Stimulated activated CD4-positive, alpha-beta T cell treated with anti-CD3 and anti-CD28 coated beads, Interleukin-1b, Interleukin-23, amount 100 ng/mL, for 24 hours (primary cell): ENCODE results near the gene TSPAN9.

Experiments used
- DNase-seq, 4 experiments: peaks; one replicate each; pipeline ENCODE4 v3.0.0-alpha.2; 2020; ENCODE audit warnings: low read depth in 4 of 4, low spot score in 1 of 4

Gene TSPAN9

DNA sequence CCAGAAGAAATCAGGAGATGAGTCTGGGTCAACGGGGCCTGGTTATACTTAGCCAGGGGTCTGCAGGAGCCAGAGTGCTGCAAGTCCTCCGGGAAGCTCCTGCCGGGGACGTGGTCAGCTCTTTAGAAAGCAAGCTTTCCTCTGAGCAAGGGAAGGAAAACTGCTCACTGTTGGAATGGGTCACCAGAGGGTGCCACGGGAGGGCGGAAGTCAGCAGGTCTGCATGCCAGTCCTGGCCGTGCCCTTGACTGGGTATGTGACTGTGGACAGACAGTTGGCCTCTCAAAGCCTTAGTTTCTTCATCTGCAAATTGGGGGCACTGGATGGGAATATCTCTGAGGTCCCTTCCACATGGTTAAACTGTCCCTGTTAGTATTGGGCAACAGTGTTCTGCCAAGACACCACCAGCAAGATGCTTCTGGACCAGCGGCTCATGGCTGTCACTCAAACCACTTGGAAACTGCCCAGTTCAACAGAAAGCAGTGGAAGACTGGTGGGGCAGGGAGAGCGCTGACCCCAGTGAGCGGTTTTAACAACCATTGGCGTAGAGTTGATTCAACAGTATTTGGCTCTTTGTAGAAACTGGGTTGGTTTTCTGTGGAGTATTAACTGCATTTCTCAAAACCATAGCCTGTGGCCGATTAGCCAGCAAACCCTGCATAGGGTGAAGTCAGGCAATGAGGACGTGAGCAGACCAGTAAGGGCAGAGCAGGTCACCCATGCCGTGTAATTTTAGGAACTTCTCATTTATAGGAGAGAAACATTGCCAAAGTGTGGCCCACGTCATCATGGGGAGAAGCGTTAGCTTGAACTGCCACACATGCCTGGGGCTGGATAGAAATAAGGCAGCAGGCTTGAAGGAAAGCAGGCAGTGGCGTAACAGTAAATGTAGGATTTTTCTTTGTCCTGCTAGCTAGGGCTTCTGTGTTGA lies 249.9 kb downstream of the TSPAN9 start:
- no peak for DNase-seq

DNA sequence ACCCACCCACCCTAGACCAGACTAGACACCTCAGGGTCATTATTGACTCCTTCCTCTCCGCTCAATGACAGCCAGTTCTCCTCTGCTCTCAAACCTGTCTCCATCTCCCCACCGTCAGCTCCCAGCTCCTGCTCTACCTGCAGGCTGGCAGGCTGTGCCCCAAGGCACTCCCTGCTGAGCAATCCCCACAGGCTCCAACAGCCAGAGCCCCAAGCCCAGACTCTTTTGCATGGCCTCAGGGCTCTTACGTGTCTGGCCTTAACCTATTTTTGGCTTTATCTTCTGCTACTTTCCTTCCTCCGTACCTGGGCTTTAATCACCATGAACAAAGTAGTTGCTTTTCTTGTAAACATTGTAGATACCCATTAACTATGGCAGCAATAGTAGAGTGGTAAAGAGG lies 250.9 kb downstream of the TSPAN9 start:
- DNase-seq, result no peak

DNA sequence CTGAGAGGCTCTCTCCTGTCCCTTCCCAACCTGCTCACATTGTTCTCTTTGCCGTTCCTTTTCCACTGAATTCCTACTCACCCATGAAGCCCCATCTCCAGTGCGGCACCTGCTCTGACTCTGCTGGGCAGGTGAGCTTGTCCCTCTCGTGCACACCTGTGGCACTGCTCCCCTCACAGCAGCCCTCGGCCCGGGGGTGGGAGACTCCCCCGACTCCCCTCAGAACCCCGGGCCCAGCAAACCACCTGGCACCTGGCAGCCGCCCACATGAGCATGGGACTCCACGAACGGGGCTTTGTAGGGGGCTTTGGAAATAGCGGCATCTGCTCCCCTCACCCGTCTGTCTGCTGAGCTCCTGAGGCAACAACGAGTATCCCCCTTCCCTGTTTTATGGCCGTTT lies 251.4 kb downstream of the TSPAN9 start:
- no peak for DNase-seq

DNA sequence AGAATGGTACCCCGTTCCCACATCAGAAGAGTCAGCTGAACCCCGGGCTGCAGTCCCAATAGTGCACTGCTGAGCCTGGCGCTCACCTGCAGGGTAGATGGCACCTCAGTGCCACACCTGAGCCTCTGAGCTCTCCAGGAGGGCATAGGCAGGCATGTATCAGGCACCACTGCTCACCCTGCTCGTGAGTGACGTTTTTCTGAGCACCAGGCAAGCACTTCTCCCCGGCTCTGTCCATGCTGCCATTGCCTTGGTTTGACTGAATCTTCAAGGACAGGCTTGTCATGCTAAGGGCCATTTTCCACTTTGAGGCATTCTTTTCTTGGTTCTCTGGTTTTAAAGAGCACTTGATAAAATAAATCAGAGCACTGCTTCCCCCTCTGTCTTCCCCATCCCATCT lies 252.2 kb downstream of the TSPAN9 start:
- no peak for DNase-seq

DNA sequence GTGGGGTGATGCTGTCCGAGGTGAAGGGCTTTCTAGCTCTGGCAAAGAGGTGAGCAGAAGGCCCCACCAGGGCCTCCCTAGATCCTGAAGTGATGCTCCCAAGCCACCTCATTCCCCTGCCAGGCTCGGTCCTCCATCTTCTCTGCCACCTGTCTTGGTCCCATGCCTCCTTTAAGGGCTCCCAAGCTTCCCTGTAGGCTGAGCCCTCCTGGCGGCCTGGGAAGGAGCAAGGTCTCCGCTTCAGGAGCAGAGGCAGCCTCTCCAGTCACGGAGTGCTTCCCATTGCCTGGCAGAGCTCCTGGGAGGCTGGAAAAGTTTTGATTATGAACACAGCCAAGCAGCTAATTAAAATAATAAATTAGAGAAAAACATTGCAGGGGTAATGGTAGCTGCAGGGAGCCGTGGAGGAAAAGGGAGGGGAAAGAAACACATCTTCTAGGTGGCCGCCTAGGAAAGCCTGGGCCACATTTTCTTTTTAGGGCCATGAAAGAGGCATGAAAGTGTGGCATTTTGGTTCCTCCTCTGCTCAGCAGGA lies 253.9 kb downstream of the TSPAN9 start:
- DNase-seq, result no peak

DNA sequence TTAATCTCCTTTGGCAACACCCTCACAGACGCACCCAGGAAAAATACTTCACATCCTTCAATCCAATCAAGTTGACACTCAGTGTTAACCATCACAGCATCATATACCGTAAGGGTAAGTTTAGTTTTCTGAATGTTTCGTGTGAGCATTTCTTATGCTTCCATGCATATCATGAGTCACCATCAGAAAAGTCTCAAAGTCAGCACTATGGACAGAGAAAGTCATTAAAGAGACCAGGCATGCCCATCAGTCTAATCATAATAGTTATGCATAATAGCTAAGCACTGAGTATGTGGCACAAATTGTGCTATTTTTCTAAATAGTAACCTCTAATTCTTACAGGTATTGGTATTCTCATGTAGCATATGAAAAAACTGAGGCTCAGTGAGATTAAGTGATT lies 255.0 kb downstream of the TSPAN9 start:
- no peak for DNase-seq

DNA sequence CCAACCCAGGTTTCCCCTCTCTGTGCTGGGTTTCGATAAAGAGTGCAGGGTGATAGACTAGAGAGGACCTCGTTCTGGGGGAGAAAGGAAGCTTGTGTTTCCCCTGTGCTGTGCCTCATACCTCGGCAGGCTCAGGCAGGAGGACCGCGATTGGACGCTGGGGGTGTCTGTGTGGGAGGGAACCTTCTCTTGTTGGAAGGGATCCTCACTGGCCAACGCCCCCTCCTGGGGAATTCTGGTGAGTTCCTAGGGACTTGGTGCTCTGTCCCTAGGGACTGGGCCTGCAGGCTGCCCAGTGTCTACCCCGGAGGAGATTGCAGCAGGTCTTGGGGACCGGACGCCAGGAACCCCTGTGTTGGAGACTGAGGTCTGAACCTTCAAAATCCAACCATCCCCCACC lies 256.4 kb downstream of the TSPAN9 start:
- DNase-seq, result no peak

DNA sequence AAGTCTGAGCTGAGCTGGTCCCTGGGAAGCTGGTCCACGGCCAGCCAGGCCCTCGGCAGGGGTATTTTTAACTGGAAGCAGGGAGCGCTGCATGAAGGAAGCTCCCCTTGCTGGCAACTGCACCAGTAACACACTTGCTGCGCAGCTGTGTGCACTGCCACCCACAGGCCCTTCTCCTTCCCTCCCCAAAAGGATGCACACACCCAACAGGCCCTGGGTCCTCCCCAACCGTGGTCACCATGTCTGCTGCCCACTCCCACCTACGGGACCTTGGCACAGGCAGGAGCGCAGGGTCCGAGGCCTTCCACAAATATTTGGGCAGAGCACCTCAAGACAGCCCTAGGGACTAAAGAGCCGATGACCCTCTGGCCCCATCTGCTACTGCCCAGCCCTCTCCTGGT lies 256.8 kb downstream of the TSPAN9 start:
- DNase-seq, result no peak

DNA sequence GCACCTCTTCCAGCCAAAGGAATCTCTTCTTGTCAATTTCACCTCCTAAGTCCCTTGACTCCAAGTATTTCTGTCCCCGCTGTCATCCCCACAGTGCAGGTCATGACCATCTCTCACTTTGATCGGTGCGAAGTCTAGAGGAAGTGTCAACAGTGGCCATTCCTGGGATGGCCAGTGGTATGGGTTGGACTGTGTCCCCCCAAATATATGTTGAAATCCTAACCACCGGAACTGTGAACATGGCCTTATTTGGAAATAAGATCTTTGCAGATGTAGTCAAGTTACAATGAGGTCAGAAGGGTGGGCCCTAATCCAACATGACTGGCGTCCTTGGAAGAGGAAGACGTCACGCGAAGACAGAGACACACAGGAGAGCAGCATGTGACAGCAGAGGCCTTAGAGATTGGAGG lies 257.9 kb downstream of the TSPAN9 start:
- DNase-seq, result no peak
